Measurements from ENCODE around the gene AQP3.

GRCh38 chr9:33443047-33443446 is 4.3 kb downstream of the AQP3 start:
- TF ChIP-seq CTCF (IDR thresholded peaks at IDR 0.05) (no peak), POLR2A (IDR thresholded peaks at IDR 0.05) (no peak)
